Subcutaneous abdominal adipose tissue (tissue), 5 donors: ENCODE measurements around the gene DRAXIN.
A peak's percentile ranks its signal among the peaks of the same experiment; 100 is the strongest.

ENCODE experiments used
- H3K27ac ChIP-seq: one replicate; pipeline ENCODE4 v1.7.0; 2013; ENCODE audit warnings: low read depth, mild to moderate bottlenecking, inconsistent platforms, low read length, moderate library complexity
- H3K27me3 ChIP-seq, 5 donors: one replicate each; pipeline ENCODE4 v1.7.0; 2013; ENCODE audit warnings: low read length in 5 of 5, inconsistent platforms in 1 of 5; ENCODE audit not compliant: control insufficient read depth in 5 of 5, insufficient read depth in 4 of 5
- H3K36me3 ChIP-seq, 5 donors: one replicate each; pipeline ENCODE4 v1.7.0; 2013; ENCODE audit warnings: low read length in 5 of 5; ENCODE audit not compliant: control insufficient read depth in 5 of 5, insufficient read depth in 5 of 5
- H3K4me1 ChIP-seq, 5 donors: one replicate each; pipeline ENCODE4 v1.7.0; 2013; ENCODE audit warnings: low read length in 5 of 5, mild to moderate bottlenecking in 3 of 5, moderate library complexity in 1 of 5; ENCODE audit not compliant: control insufficient read depth in 5 of 5, insufficient read depth in 5 of 5
- H3K4me3 ChIP-seq, 5 donors: one replicate each; pipeline ENCODE4 v1.7.0; 2013; ENCODE audit warnings: low read length in 5 of 5, low read depth in 1 of 5
- H3K9ac ChIP-seq, 5 donors: one replicate each; pipeline ENCODE4 v1.7.0; 2013; ENCODE audit warnings: low read length in 5 of 5, mild to moderate bottlenecking in 4 of 5, moderate library complexity in 3 of 5
- H3K9me3 ChIP-seq, 5 donors: one replicate each; pipeline ENCODE4 v1.7.0; 2013; ENCODE audit warnings: low read length in 5 of 5; ENCODE audit not compliant: control insufficient read depth in 5 of 5
- donor health status: healthy.
- donor health status: healthy.
- donor health status: healthy.
- donor health status: healthy.
- donor health status: healthy.

The DRAXIN gene

DNA sequence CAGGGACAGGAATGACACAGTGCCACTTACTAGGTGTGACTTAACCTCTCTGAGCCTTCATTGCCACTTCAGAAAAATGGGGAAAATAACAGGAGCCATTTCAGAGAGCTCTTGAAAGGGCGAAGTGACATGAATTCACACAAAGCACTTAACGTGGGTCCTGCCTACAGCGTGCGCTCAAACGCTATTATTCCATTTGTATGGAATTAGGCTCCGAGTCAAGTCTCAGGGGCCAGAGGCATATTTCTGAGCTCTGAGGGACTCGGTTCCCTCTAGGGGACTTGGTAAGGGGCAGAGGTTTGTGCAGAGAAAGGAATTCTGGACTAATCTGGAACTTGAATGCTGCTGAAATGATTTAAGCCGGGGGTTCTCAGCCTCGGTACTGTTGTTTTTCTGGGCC is 14.1 kb downstream of the DRAXIN start:
- Histone ChIP-seq H3K9ac (no peak overlapping the region), H3K36me3 (no peaks in the 10 kb centered on the region), H3K27me3 (peaks cover 38 to 71% (median 67%) of the 10 kb centered on the region in 5 donors), H3K9me3 (no peaks in the 10 kb centered on the region), H3K4me3 (no peak overlapping the region), H3K27ac (no peak overlapping the region), H3K4me1 (peaks cover 0 to 6% (median 2%) of the 10 kb centered on the region in 5 donors)

DNA sequence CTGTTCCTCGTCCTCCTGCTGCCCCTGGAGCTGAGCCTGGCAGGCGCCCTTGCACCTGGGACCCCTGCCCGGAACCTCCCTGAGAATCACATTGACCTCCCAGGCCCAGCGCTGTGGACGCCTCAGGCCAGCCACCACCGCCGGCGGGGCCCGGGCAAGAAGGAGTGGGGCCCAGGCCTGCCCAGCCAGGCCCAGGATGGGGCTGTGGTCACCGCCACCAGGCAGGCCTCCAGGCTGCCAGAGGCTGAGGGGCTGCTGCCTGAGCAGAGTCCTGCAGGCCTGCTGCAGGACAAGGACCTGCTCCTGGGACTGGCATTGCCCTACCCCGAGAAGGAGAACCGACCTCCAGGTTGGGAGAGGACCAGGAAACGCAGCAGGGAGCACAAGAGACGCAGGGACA is 14.8 kb downstream of the DRAXIN start:
- H3K9me3 ChIP-seq: no peaks in the 10 kb centered on the region
- peaks cover 32 to 64% (median 61%) of the 10 kb centered on the region in 5 donors for H3K27me3 ChIP-seq
- no peaks in the 10 kb centered on the region for H3K36me3 ChIP-seq
- H3K4me3 ChIP-seq: no peak overlapping the region
- H3K4me1 ChIP-seq: peaks cover 0 to 6% (median 2%) of the 10 kb centered on the region in 5 donors
- no peak overlapping the region for H3K9ac ChIP-seq
- no peak overlapping the region for H3K27ac ChIP-seq

DNA sequence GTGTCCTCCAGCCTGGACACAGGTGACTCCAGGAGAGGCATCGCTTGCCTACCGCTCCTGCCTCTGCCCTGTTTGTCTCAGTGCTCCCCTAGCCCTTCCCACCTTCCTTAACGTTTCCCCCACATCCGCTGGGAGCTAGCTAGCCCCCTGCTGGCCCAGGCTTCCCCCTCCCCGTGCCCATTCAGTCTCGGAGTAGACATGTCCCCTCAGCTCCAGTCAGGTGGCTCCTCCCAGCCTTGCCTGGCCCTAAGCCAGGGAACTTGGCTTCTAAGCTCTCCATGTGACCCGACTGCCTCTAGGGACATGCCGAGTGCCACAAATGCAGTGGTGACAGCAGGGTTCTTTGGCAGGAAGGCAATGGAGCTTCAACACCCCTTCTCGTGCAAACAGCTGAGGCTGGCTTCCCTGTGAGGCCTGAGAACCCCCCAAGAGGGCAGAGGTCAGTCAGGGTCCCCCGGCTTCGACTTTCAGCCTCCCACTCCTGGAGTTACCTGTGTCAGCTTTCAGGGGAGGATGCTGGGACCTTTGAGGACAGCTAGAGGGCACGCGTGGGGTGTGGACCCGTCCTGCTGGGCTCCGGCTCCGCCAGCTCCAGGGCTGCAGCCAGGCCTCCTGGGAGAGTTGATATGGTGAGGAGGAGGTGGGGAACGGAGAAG is 16.2 kb downstream of the DRAXIN start:
- H3K27ac ChIP-seq: no peak overlapping the region
- H3K27me3 ChIP-seq: peaks cover 32 to 58% (median 53%) of the 10 kb centered on the region in 5 donors
- no peaks in the 10 kb centered on the region for H3K36me3 ChIP-seq
- H3K9ac ChIP-seq: no peak overlapping the region
- H3K9me3 ChIP-seq: no peaks in the 10 kb centered on the region
- no peak overlapping the region for H3K4me3 ChIP-seq
- H3K4me1 ChIP-seq: peaks cover 0 to 6% (median 2%) of the 10 kb centered on the region in 5 donors

DNA sequence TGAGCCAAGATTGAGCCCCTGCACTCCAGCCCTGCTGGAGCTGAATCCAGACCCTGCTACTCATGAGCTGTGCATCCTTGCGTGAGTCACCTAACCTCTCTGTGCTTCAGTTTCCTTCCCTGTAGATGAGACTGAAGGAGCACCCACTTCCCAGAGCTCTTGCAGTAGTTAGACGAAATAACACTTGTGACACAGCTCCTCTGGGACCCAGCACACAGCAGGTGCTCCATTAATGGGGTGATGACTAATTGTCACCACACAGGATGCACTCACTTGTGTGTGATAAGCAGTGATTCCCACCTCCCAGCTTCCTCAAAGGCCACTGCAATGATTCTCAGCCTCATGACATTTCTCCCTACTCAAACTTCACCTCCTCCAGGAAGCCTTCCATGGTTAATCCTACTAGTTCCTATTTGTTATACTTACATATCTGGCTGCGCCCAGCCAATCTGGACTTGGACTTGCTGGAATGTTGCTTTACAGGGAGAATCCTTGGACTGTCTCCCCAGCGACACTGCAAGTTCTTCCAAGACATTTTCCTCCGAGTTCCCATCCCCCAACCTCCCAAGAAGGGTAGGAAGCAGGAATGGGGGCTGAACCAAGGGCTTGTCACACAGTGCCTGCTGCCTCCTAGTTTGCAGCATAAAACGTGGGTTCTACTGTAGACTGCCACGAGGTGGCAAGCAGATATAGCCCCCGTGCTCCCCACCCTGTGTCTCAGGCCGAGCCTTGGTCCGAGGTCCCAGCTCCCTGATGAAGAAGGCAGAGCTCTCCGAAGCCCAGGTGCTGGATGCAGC is 17.2 kb downstream of the DRAXIN start:
- Histone ChIP-seq H3K9ac (peak overlapping the region in 1 of 5 donors; percentile 16), H3K4me3 (no peak overlapping the region), H3K27ac (no peak overlapping the region), H3K27me3 (peaks cover 25 to 51% (median 46%) of the 10 kb centered on the region in 5 donors), H3K36me3 (no peaks in the 10 kb centered on the region), H3K4me1 (peaks cover 0 to 6% (median 2%) of the 10 kb centered on the region in 5 donors), H3K9me3 (no peaks in the 10 kb centered on the region)

DNA sequence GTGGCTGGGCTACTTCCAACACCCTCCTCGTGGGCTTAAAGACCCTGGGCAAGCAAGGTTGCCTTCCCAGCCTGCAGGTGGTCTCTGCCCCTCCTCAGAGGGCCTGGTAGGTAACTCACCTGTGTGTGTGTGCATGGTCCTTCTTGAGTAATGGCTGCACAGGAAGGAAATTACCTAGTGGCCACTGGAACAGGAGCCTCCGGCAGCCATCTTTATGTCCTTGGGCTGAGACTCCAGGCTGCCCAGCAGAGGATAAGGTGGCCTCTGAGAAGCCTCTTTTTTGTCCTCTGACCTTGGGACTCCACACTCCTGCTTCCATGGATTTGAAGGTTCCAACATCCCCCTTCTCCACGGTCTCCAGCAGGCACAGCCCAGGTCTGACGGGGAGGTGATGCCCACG is 20.0 kb downstream of the DRAXIN start:
- Histone ChIP-seq H3K9ac (no peak overlapping the region), H3K27me3 (peaks cover 14 to 37% (median 32%) of the 10 kb centered on the region in 5 donors)

DNA sequence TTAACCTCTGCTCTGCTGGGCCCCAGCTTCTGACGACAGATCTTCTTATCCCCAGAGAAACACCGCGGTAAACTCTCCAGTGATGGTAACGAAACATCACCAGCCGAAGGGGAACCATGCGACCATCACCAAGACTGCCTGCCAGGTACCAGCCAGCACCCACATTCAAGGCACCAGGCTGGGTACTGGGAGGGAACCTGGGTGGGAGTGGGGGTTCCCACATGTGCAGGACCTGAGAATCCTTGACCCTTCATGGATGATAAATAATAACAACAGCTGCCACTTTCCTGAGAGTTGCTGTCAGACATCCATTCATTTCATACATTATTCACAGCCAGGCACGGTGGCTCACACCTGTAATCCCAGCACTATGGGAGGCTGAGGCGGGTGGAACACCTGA is 20.8 kb downstream of the DRAXIN start:
- no peaks in the 10 kb centered on the region for H3K36me3 ChIP-seq

More for the DNA sequence above, 20.0 kb downstream of the DRAXIN start:
- Histone ChIP-seq H3K4me3 (no peak overlapping the region), H3K36me3 (no peaks in the 10 kb centered on the region), H3K4me1 (peaks cover 0 to 6% (median 2%) of the 10 kb centered on the region in 5 donors), H3K27ac (no peak overlapping the region), H3K9me3 (no peaks in the 10 kb centered on the region)

DNA sequence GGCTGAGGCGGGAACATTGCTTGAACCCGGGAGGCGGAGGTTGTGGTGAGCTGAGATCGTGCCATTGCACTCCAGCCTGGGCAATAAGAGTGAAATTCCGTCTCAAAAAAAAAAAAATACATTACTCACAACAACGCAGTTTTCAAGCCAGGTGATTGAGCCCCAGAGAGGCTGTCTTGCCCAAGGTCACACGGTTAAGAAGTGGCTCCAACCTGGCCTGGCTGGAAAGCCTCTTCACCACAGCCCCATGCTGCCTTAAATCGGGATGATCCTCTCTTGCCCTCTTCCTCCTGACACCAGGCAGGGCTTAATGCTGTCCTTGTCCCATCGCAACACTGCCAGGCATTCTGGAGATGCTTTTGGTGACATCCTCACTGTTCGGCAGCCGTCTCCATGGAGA is 21.6 kb downstream of the DRAXIN start:
- H3K4me1 ChIP-seq: no peaks in the 10 kb centered on the region
- H3K9ac ChIP-seq: no peak overlapping the region
- H3K27ac ChIP-seq: no peak overlapping the region
- H3K4me3 ChIP-seq: no peak overlapping the region
- H3K36me3 ChIP-seq: no peaks in the 10 kb centered on the region
- no peaks in the 10 kb centered on the region for H3K9me3 ChIP-seq
- H3K27me3 ChIP-seq: peaks cover 5 to 26% (median 23%) of the 10 kb centered on the region in 5 donors

More for the DNA sequence above, 20.8 kb downstream of the DRAXIN start:
- no peaks in the 10 kb centered on the region for H3K9me3 ChIP-seq
- no peak overlapping the region for H3K9ac ChIP-seq
- H3K27ac ChIP-seq: no peak overlapping the region
- H3K4me1 ChIP-seq: peaks cover 0 to 6% (median 2%) of the 10 kb centered on the region in 5 donors
- H3K4me3 ChIP-seq: no peak overlapping the region
- H3K27me3 ChIP-seq: peaks cover 13 to 33% (median 30%) of the 10 kb centered on the region in 5 donors

DNA sequence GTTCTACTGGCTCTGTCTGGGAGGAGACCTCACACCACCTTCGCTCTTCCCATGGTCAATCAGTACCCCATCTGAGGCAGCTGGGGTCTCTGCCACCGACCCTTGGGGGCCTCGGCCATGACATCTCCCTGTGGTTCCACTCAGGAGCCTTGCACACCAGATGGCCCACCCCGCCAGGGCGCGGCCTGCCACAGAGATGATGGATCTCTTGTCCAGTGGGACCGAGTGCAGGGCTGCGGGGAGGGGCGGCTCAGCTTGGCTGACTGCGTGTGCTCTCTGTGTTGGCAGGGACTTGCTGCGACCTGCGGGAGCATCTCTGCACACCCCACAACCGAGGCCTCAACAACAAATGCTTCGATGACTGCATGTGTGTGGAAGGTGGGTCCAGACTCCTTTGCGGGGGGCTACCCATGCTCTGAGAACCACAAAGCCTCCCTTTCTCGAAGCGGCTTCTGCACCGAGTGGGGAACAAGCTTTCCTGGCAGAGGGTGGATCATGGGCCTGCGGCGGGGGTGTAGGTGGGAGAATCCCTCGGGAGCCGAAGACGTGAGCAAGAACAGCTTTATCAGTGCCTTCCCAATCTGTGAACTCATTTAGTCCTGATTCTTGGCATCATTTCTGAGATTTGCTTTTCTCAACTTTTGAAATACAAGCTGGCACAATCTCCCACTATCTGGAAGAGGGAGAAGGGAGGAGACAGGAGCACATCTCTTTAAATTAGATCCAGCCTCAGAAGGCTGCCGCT is 23.5 kb downstream of the DRAXIN start:
- Histone ChIP-seq H3K4me1 (peaks cover 0 to 11% (median 8%) of the 10 kb centered on the region in 5 donors), H3K4me3 (no peak overlapping the region), H3K9ac (no peak overlapping the region), H3K27ac (no peak overlapping the region), H3K27me3 (peaks cover 0 to 21% (median 17%) of the 10 kb centered on the region in 5 donors), H3K9me3 (no peaks in the 10 kb centered on the region), H3K36me3 (no peaks in the 10 kb centered on the region)

DNA sequence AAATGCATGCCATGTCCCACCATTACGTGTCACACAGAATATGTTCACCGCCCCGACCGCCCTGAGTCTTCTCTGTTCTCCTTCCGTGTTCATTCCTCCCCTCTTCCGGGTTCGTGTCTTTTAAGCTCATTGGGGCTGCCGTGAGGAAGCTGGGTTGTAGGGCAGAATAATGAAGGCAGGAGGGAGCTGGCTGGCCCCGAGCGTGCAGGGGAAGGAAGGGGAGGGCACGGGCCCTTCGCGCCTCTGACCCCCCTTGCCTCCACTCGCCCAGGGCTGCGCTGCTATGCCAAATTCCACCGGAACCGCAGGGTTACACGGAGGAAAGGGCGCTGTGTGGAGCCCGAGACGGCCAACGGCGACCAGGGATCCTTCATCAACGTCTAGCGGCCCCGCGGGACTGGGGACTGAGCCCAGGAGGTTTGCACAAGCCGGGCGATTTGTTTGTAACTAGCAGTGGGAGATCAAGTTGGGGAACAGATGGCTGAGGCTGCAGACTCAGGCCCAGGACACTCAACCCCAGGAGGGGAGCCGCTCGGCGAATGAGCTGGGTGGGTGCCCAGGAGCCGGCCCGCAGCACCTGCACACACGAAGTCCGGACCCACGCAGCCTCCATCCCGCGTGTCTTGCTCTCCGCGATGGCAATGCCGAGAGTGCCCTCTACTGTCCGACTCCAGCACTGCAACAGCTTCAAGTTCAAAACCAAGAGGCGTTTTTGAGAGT is 28.0 kb downstream of the DRAXIN start:
- peak overlapping the region in 4 of 5 donors; percentile 48 to 74 (median 60) for H3K4me3 ChIP-seq
- H3K9ac ChIP-seq: peak overlapping the region in 3 of 5 donors; percentile 35 to 66 (median 53)
- H3K36me3 ChIP-seq: no peaks in the 10 kb centered on the region
- H3K4me1 ChIP-seq: peaks cover 0 to 12% (median 9%) of the 10 kb centered on the region in 5 donors
- no peak overlapping the region for H3K27ac ChIP-seq
- peaks cover 0 to 15% (median 10%) of the 10 kb centered on the region in 5 donors for H3K27me3 ChIP-seq
- H3K9me3 ChIP-seq: no peaks in the 10 kb centered on the region
